DMS 273 (cell line): ENCODE data around the gene KLHL5.
"Not testable (repeated sequence)": the region's sequence is repeated elsewhere in the genome, so short reads cannot be mapped to it uniquely, and the experiment has no call there.

Source experiments
- DNase-seq: peaks from one replicate; lab custom pipeline; 2025; ENCODE audit not compliant: unreplicated experiment; lab: John Stamatoyannopoulos, UW

KLHL5 gene

GRCh38 chr4:39062094-39062769 lies at the start of gene KLHL5:
Gene KLHL5, plus strand, starts transcription at chr4:39062232. Its CDS starts 421 bp downstream, at chr4:39062653.
- DNase-seq: no peak

- DNase-seq: no peak
Measured at GRCh38 chr4:39014028-39014427, 48.0 kb upstream of the KLHL5 start.

GRCh38 chr4:39020130-39020529 lies 41.9 kb upstream of the KLHL5 start:
- DNase-seq: no peak

GRCh38 chr4:39021631-39022030 lies 40.4 kb upstream of the KLHL5 start:
- no peak for DNase-seq

GRCh38 chr4:39022241-39022640 lies 39.8 kb upstream of the KLHL5 start:
- DNase-seq: no peak

GRCh38 chr4:39023059-39023458 lies 39.0 kb upstream of the KLHL5 start:
- no peak for DNase-seq

GRCh38 chr4:39024311-39024865 lies 37.6 kb upstream of the KLHL5 start:
- DNase-seq: no peak

GRCh38 chr4:39025552-39026085 lies 36.4 kb upstream of the KLHL5 start:
- no peak for DNase-seq

GRCh38 chr4:39026096-39026495 lies 35.9 kb upstream of the KLHL5 start:
- DNase-seq: no peak

- no peak for DNase-seq
Measured at GRCh38 chr4:39029752-39030694, 32.0 kb upstream of the KLHL5 start.

GRCh38 chr4:39030725-39031124 lies 31.3 kb upstream of the KLHL5 start:
- no peak for DNase-seq

- not testable (repeated sequence) for DNase-seq
Measured at GRCh38 chr4:39031590-39032020, 30.4 kb upstream of the KLHL5 start.

GRCh38 chr4:39032218-39033085 lies 29.6 kb upstream of the KLHL5 start, which contains the start of gene TMEM156:
Gene TMEM156, minus strand, starts transcription at chr4:39032409. Its CDS starts 96 bp downstream, at chr4:39032313.
- no peak for DNase-seq

- DNase-seq: no peak
Measured at GRCh38 chr4:39036172-39036571, 25.9 kb upstream of the KLHL5 start.

- DNase-seq: no peak
Measured at GRCh38 chr4:39037491-39037825, 24.6 kb upstream of the KLHL5 start.

- no peak for DNase-seq
Measured at GRCh38 chr4:39037941-39038340, 24.1 kb upstream of the KLHL5 start.

GRCh38 chr4:39039108-39039507 lies 22.9 kb upstream of the KLHL5 start:
- DNase-seq: no peak

GRCh38 chr4:39042366-39042765 lies 19.7 kb upstream of the KLHL5 start:
- DNase-seq: no peak

- DNase-seq: no peak
Measured at GRCh38 chr4:39043058-39043860, 18.8 kb upstream of the KLHL5 start.

- DNase-seq: no peak
Measured at GRCh38 chr4:39043861-39044363, 18.1 kb upstream of the KLHL5 start.
